WTC11 (cell line): Measurements from ENCODE around the gene OR52R1.

Experiments used
- FOXP4 ChIP-seq: sonication (generic); formaldehyde crosslinking; IDR thresholded peaks from 2 replicates; pipeline ENCODE4 v1.8.0; 2022; ENCODE audit warnings: mild to moderate bottlenecking, missing genetic modification reagents
- PRDM15 ChIP-seq: sonication (generic); formaldehyde crosslinking; IDR thresholded peaks from 2 replicates; pipeline ENCODE4 v1.8.0; 2022; ENCODE audit warnings: missing genetic modification reagents
- TP53 ChIP-seq: sonication (generic); formaldehyde crosslinking; IDR thresholded peaks from 2 replicates; pipeline ENCODE4 v1.8.1; 2023; ENCODE audit warnings: mild to moderate bottlenecking, missing genetic modification reagents
- ZNF232 ChIP-seq: sonication (generic); formaldehyde crosslinking; IDR thresholded peaks from 2 replicates; pipeline ENCODE4 v1.8.0; 2022; ENCODE audit warnings: mild to moderate bottlenecking, missing genetic modification reagents
- ZNF317 ChIP-seq: sonication (generic); formaldehyde crosslinking; IDR thresholded peaks from 2 replicates; pipeline ENCODE4 v1.8.1; 2023; ENCODE audit warnings: low read depth, mild to moderate bottlenecking, moderate library complexity, missing genetic modification reagents, borderline replicate concordance
- TF ChIP-seq, protein P1 (sequence below): fragments of 200-600 bp; IDR thresholded peaks from 2 replicates; pipeline ENCODE4 v1.8.0; 2022; ENCODE audit warnings: antibody characterized with exemption

DNA sequence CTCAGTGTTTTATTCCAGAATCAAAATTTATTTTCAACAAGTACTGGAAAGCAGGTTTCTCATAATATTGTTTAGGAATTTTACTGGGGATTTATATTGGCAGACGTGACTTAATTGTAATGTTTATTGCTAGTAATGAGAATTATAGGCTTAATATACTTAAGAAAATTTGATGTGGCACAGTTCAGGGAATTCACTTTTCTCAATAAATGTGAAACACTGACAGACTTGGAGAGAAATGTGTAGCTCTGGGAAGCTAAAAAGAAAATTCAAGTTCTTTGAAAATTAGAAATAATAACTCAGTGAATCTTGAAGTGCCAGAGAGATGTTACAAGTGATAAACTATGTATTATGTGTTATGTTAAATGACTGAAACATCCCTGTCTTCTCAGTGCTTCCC is 16.8 kb upstream of the OR52R1 start, which contains the start of gene OR51F2:
- TF ChIP-seq ZNF232 (CRISPR knock-in tag) = no peak
- TF ChIP-seq ZNF317 (CRISPR knock-in tag) = no peak
- no peak for TF ChIP-seq TP53 (CRISPR knock-in tag)
- no peak for TF ChIP-seq FOXP4
- TF ChIP-seq, protein P1, sequence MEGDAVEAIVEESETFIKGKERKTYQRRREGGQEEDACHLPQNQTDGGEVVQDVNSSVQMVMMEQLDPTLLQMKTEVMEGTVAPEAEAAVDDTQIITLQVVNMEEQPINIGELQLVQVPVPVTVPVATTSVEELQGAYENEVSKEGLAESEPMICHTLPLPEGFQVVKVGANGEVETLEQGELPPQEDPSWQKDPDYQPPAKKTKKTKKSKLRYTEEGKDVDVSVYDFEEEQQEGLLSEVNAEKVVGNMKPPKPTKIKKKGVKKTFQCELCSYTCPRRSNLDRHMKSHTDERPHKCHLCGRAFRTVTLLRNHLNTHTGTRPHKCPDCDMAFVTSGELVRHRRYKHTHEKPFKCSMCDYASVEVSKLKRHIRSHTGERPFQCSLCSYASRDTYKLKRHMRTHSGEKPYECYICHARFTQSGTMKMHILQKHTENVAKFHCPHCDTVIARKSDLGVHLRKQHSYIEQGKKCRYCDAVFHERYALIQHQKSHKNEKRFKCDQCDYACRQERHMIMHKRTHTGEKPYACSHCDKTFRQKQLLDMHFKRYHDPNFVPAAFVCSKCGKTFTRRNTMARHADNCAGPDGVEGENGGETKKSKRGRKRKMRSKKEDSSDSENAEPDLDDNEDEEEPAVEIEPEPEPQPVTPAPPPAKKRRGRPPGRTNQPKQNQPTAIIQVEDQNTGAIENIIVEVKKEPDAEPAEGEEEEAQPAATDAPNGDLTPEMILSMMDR = no peak
- no peak for TF ChIP-seq PRDM15 (CRISPR knock-in tag)
